MV-4-11 (cell line): Measurements from ENCODE around the gene STX1B.
A peak's percentile ranks its signal among the peaks of the same experiment; 100 is the strongest.
"Not testable (repeated sequence)": the region's sequence is repeated elsewhere in the genome, so short reads cannot be mapped to it uniquely, and the experiment has no call there.

Source experiments
- DNase-seq: peaks from one replicate; lab custom pipeline; 2025; lab: John Stamatoyannopoulos, UW

The STX1B gene

DNA sequence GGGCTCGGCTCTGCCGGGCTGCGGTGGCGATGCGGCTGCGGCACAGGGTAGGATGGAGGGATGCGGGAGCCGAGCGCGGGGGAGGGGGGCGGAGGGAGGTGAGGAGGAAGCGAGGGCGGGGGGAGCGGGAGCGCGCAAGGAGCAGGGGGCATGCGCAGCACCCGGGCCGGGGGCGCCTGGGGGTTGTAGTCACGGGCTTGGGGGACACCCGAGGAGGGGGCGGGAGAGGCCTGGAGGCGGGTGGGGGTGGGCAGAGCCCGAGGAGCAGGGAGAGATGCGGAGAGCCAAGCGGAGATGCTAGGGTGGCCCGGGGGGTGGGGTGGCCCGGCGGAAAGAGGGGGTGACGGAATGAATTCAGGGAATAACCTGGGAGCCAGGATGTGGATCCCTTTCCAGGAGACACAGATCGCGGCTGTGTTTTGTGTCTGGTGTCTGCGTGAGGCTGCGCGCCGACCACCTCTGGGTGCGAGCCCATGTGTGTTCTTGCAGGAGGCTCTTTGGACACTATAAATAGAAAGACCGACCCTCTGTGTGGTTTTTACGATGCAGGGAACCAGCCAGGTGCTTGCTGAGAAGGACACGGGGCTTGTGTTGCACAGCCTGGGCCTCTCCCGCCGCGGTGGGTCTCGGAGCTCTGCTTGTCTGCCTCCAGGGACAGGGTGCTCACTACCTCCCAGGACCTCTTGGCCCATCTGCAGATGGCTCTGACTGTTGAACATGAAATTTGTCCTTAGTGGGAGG, at the start of gene STX1B:
Gene STX1B (minus strand): TSS at position 54 of the 741 bp plus-strand sequence. CDS start 242 bp downstream, outside the sequence.
- DNase-seq = no peak

DNA sequence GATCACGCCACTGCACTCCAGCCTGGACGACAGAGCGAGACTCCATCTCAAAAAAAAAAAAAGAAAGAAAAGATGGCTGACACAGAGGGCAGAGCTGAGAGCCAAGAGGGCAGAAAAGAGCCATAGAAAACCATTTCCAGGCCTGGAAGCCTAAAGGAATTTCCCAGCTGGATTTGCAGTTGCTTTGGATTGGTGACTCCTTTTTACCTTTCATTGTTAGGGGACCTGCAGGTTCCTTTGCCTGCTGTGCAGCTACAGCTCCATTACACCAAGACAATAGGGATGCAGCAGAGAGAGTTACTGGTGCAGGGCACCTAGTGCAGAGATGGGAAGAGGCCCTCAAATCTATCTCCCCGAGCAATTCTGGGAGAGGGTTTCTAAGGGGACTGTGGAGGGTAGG, 45.2 kb upstream of the STX1B start:
- no peak for DNase-seq

DNA sequence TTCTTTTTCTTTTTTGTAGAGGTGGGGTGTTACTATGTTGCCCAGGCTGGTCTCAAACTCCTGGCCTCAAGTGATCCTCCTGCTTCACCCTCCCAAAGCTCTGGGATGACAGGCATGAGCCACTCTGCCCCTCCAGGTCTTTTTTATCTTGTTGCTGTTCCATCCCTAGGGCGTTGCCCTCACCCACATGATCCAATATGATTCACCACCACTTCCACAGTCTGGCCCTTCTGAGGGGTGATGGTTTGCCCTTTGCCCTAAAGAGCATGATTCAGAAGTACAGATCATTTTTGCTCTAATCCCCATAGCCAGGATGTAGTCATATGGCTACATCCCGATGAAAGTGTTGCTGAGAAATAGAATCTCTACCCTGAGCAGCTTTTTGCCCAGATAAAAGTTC, 41.7 kb upstream of the STX1B start:
- peak; percentile 83 for DNase-seq

DNA sequence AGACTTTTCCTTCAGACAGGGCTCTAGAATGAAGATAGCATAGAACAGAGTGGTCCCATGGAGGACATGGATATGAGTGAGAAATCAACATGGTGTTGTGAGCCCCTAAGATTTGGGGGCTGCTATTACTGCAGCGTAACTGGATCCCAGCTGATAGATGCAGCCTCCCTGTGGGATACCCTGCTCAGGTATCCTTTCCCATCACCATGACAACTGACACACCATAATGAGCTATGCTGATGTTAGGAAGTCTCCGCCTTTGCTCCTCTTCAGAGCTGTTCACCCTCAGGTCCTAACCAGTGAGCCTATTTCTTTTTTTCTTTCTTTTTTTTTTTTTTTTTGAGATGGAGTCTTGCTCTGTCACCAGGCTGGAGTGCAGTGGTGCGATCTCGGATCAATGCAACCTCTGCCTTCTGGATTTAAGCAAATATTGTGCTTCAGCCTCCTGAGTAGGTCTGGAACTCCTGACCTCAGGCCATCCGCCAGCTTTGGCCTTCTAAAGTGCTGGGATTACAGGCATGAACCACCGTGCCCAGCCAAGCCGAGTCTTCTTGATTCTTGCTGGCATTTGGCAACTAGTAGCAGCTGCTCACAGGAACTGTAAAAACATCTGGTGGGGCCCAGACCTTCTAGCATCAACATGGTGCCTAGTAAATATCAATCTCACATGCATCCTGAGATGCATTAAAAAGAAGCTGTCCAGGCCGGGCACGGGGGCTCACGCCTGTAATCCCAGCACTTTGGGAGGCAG, 40.0 kb upstream of the STX1B start:
- DNase-seq = peak; percentile 49

DNA sequence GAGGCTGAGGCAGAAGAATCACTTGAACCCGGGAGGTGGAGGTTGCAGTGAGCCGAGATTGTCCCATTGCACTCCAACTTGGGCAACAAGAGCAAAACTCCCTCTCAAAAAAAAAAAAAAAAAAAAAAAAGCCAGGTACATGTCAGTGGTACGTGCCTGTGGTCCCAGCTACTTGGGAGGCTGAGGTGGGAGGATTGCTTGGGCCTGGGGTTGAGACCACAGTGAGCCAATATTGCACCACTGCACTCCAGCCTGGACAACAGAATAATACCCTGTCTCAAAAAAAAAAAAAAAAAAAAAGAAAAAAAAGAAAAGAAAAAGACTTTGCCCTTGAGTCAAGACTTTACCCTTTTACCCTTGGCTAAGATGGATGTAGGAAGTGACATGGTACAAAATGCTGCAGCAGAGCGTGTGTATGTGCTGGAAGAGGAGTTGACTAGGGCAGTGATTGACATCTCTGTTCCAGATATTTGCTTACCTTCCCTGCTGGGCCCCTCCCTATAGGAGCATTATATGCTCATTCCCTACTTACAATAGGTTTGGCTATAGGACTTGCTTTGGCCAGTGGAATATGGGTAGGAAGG, 33.6 kb upstream of the STX1B start:
- DNase-seq = no peak

DNA sequence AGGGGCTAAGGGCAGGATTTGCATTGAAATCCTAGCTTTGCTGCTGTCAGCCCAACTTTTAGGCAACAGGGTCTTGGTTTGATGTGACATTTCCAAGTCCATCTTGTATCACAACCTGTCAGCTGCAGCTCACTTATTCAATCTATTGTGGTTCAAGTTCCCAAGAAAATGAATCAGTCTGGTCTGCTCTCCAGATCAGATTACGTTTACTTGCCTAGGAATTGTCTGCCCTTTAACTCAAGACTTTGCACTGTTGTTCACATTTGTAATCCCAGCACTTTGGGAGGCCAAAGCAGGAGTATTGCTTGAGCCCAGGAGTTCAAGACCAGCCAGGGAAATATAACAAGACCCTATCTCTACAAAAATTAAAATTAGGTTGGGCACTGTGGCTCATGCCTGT, 32.9 kb upstream of the STX1B start:
- no peak for DNase-seq

DNA sequence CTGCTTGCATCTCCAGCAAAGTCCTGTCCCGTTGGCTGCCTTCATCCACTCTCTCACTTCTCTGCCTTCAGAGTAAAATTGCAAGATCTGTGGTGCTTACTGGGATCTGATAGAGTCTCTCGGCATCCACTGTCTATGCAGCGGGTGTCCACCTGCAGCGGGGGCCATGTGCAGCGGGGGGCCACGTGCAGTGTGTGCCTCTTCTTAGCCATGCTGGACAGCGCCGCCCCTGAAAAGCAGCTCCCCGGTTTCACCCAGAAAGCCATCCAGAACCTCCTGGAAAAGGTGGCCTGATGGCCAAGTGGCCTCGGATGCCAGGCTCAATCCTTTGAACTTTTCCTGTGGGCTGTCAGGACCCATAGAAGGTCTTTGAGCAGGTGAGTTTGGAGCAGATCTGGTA, 32.4 kb upstream of the STX1B start:
- DNase-seq = no peak

DNA sequence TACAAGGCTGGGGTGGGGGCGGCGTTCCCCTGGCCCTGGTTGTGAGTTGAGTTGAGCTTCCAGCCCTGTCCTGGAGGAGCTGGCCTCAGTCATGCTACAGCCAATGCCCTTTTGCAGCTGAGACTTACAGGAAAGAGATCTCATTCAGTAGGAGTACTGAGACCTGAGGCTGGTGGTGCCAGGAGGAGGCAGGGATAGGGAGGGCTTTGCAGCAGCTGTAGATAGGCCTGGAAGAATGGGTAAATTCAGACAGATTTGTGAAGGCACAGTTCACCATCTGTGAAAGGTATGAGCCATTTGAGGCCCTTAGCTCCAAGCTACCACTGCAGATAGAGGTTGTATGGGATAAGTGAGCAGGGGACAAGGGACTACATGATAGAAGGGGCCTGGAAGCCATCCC, 28.6 kb upstream of the STX1B start:
- DNase-seq = no peak

DNA sequence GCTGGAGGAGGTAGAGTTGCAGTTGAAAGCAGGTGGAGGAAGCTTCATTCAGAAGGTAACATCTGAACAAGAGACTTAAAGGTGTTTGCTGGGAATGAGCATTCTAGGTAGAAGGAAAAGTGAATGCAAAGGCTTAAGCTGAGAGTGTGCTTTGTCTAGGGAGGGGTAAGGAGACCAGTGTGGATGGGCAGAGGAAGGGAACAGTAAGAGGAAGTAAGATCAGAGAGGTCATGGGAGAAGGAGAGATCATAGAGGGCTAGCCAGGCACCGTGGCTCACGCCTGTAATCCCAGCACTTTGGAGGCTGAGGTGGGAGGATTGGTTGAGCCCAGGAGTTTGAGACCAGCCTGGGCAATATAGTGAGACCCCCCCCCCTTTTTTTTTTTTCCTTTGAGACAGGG, 26.3 kb upstream of the STX1B start:
- peak; percentile 63 for DNase-seq

DNA sequence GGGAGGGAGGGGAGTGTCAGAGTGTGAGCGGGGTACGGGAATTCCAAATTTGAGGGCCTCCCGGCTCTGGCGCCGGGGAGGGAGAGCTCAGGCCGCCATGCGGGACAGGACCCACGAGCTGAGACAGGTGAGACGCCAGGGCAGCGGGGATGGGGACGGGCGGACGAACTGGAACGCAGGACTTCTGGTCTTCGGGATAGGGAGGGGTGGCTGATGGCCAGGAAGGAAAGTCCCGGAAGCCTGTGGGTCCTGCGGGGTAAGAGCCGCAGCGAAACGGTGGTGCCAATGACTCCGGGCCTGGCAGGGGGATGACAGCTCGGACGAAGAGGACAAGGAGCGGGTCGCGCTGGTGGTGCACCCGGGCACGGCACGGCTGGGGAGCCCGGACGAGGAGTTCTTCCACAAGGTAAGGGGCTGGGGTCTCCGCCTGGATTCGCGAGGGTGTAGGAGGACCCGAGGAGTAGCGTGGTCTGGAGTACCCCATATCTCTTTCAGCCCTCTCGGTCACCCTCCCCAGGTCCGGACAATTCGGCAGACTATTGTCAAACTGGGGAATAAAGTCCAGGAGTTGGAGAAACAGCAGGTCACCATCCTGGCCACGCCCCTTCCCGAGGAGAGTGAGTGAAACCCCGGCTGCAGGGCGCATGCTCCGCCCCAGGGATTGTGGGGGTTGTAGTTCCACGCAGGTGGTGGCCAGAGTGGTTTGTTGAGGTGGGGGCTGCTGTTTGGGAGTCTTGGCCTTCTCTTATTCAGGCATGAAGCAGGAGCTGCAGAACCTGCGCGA, 23.5 kb upstream of the STX1B start:
- DNase-seq = peak; percentile 76

DNA sequence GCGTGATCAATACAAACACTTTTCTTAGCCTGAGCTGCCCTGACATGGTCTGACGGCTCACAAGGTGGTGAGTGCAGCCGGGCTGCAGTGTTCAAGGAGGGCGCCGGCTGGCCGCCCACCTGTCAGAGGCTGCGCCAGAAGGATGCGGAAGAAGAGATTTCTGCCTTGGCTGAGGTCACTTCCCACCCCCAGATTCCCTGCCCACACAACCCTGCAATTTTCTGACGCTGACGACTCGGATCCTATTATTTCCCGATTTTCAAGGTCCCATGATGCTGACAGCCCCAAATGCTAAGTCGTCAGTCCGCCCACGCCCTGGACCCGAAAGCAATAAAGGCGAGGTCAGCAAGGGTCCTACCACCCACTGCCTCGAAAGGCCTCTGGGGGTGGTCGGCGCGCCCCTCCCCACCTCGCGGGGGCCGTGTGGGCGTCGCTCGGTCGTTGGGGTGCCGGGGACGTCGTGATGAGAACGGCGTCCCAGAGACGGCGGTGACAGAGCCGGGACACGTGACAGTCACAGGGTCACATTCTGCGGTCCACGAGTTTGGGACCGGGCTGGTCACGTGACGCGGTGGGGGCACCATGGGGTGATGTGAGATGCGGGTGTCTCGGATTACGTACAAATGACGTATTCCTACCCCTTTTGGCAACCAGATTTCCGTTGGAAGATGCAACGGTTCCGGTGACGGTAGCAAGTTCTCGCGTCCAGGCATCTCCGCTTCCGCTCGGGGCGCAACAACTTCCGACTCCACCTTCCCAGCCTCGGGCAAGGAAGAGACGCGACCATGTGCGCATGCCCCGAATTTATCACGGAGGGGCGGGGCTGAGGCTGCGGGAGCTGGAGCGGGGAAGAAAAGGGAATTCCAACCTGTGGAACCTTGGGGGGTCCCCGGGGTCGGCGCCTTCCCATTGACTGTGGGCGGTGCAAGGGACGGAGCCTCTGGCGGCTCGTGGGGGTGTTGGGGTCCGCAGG, 22.6 kb upstream of the STX1B start, which contains the start of gene STX4:
Gene STX4 (plus strand): TSS at position 823 of the 973 bp plus-strand sequence. CDS start 248 bp downstream, outside the sequence.
- DNase-seq = peak; percentile 97

DNA sequence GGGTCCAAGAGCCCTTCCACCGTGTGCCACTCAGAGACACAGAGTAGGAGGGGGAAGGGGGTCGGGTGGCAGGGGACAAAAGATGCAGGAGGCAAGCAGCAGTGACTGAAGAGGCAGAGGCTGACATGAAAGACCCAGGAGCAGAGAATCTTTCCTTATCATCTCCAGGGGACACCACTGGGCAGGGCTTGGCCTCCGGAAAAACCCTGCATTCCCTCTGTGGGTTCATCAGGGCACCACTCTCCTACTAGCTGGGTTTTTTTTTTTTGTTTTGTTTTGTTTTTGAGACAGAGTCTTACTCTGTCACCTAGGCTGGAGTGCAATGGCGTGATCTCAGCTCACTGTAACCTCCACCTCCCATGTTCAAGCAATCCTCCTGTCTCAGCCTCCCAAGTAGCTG, 20.8 kb upstream of the STX1B start:
- no peak for DNase-seq

DNA sequence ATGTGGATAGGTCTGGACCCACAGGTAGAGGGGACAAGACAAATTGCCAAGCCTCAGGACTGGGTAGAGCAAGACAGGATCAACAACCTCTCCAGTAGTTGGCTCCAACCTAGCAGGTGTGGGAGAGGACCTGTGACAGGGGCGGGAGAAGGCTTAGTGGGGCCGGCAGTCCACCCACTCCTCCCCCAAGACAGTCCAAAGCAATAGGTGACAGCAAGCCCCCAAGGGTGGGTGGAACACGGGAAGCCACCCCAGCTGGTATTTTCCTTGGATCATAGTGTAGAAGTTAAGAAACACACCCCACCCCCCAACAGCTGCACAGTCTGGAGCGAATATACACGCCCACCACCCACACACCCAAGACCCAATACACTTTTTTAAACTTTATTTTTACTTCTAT, 18.8 kb upstream of the STX1B start:
- no peak for DNase-seq

DNA sequence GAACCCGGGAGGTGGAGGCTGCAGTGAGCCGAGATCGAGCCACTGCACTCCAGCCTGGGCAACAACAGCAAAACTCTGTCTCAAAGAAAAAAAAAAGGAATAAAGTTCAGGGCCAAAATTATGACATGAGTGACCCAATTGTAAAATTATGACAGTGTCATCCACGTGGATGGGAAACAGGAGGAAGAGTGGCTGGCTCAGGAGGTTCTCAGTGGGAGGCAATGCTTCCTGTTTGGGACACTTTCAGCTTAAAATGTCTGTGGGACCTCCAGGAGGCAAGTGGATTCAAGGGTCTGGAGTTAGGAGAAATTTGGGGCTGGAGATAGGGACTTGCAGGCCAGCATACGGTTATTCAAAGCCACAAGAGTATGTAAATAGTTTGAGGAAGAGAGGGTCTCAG, 14.9 kb upstream of the STX1B start:
- DNase-seq = peak; percentile 25

DNA sequence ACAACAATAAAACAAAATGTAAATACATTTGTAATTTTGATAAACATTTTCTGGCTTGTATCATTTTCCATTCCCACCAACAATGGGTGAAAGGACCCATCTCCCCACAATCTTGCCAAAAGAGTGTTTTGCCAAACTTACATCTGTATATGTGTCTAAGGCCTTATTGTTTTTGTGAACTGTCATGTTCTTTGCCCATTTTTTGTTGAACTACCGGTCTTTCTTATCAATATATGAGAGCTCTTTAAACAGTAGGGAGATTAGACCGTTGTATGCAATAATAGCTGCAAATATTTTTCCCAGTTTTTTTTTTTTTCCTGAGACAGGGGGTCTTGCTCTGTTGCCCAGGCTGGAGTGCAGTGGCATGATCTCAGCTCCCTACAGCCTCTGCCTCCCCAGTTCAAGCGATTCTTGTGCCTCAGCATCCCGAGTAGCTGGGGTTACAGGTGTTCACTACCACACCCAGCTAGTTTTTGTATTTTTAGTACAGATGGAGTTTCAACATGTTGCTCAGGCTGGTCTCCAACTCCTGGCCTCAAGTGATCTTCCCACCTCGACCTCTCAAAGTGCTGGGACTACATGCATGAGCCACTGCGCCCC, 13.3 kb upstream of the STX1B start:
- no peak for DNase-seq

DNA sequence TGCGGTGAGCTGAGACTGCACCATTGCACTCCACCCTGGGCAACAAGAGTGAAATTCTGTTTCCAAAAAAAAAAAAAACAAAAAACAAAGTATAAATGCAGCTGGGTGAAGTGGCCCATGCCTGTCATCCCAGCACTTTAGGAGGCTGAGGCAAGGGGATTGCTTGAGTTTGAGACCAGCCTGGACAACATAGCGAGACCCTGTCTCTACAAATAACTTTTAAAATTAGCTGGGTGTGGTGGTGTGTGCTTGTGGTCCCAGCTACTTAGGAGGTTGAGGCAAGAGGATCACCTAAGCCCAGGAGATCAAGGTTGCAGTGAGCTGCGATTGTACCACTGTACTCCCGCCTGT, 12.8 kb upstream of the STX1B start:
- no peak for DNase-seq

DNA sequence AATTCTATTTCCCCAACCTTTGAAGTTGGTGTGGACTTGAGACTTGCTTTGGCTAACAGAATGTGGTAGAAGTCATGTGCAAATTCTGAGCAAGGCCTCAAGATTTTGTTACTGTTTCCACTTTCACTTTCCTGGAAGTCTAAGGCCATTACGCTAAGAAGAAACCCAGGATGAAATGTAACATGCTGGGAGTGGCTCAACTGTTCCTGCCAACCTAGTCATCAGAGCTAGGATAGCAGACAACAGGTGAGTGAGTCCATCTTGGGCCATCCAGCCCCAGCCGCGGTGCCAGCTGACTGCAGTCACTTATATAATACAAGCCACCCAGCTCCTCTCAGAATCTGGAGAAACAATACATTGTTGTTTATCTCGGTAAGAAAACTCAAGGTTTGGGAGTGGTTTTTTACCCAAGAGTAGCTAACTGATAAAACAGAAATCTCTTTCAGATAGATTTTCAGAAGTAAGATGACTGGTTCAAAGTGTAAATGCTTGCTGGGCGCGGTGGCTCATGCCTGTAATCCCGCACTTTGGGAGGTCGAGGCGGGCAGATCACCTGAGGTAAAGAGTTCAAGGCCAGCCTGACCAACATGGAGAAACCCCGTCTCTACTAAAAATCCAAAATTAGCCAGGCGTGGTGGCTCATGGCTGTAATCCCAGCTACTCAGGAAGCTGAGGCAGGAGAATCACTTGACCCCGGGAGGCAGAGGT, 12.3 kb upstream of the STX1B start:
- DNase-seq = no peak

DNA sequence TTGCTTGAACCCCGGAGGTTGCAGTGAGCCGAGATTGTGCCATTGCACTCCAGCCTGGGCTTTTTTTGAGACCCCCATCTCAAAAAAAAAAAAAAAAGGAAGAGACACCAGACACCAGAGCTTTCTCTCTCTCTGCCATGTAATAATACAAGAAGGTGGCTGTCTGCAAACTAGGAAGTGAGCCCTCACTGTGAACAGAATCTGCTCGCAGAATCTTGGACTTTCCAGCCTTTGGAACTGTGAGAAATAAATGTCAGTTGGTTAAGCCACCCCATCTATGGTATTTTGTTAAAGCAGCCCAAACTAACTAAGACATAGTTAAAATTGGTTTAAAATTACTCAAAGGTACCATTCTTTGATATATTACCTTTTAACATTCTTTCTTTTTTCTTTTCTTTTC, 10.1 kb upstream of the STX1B start:
- no peak for DNase-seq

DNA sequence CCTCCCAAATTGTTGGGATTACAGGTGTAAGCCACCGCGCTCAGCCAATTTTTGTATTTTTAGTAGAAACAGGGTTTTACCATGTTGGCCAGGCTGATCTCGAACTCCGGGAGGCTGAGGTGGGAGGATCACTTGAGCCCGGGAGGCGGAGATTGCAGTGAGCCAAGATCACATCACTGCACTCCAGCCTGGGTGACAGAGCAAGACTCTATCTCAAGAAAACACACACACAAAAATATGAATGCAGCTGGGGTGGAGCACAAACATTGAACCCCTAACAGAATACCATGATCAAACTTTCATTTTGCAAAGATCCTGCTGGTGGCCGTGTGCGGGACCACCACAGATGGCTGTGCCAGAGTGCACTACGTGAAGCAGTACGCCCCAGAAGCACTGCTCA, 7.3 kb upstream of the STX1B start:
- DNase-seq = not testable (repeated sequence)

DNA sequence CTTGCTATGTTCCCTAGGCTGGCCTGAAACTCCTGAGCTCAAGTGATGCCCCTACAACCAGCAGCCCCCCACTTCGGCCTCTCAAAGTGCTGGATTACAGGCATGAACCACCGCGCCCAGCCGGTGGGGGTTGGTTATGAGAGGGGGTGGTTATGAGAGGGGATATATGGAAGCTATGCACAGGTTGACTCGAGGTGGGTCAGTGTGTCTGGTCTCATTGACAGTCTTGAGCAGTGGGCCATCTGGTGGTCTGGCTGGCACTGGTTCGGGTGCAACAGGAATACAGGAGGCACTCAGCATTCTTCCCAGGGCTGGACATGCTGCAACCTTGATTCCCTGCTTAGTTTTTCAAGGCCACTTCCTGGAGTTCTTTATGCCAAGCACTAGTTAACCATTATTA, 5.6 kb upstream of the STX1B start:
- DNase-seq = no peak
